ENCODE results near the gene NMNAT3. TPM values are rescaled to one million over a fixed set of nuclear protein-coding genes. Genes with fewer than 3 reads are reported as not detected.
"Not testable (repeated sequence)": the region's sequence is repeated elsewhere in the genome, so short reads cannot be mapped to it uniquely, and the experiment has no call there.

Gene NMNAT3
- total and polyA plus RNA-seq, 2 donors, result 7.5 to 11.9 TPM

- DNase-seq (ENCODE audit: extremely low spot score), result no peak
- H3K4me3 ChIP-seq (ENCODE audit: low read depth, low read length), result no peak overlapping the region
- no peaks in the 10 kb centered on the region for H3K36me3 ChIP-seq (ENCODE audit: insufficient read depth)
- WGBS, result 94% methylated on average over 3 of the region's 3 CpGs
- H3K27ac ChIP-seq (ENCODE audit: low read depth), result no peak overlapping the region
- H3K4me1 ChIP-seq (ENCODE audit: insufficient read depth), result no peaks in the 10 kb centered on the region
These were observed 69.7 kb downstream of the NMNAT3 start for GRCh38 chr3:139608108-139608380.

GRCh38 chr3:139607257-139608107 is 70.3 kb downstream of the NMNAT3 start:
- Histone ChIP-seq H3K36me3 (ENCODE audit: insufficient read depth) (no peaks in the 10 kb centered on the region), H3K4me1 (ENCODE audit: insufficient read depth) (no peaks in the 10 kb centered on the region), H3K4me3 (ENCODE audit: low read depth, low read length) (no peak overlapping the region), H3K27ac (ENCODE audit: low read depth) (no peak overlapping the region)
- DNase-seq (ENCODE audit: extremely low spot score), result no peak
- 93% methylated on average over 2 of the region's 2 CpGs for WGBS

GRCh38 chr3:139602003-139602402 is 75.8 kb downstream of the NMNAT3 start:
- Histone ChIP-seq H3K36me3 (ENCODE audit: insufficient read depth) (no peaks in the 10 kb centered on the region), H3K4me3 (ENCODE audit: low read depth, low read length) (no peak overlapping the region), H3K4me1 (ENCODE audit: insufficient read depth) (no peaks in the 10 kb centered on the region), H3K27ac (ENCODE audit: low read depth) (no peak overlapping the region)
- no peak for DNase-seq (ENCODE audit: extremely low spot score)
- whole genome bisulfite sequencing, result 72% methylated on average over 1 of the region's 1 CpG

- 73% methylated on average over 5 of the region's 5 CpGs for WGBS
- H3K36me3 ChIP-seq (ENCODE audit: insufficient read depth), result no peaks in the 10 kb centered on the region
- DNase-seq (ENCODE audit: extremely low spot score), result no peak
- no peaks in the 10 kb centered on the region for H3K4me1 ChIP-seq (ENCODE audit: insufficient read depth)
- H3K27ac ChIP-seq (ENCODE audit: low read depth), result no peak overlapping the region
- H3K4me3 ChIP-seq (ENCODE audit: low read depth, low read length), result no peak overlapping the region
These were observed 76.4 kb downstream of the NMNAT3 start for GRCh38 chr3:139601191-139601961.

- no peak for DNase-seq (ENCODE audit: extremely low spot score)
- WGBS, result 35% methylated on average over 1 of the region's 1 CpG
These were observed 79.8 kb downstream of the NMNAT3 start for GRCh38 chr3:139597947-139598346.

GRCh38 chr3:139591186-139591585 is 86.6 kb downstream of the NMNAT3 start:
- H3K4me3 ChIP-seq (ENCODE audit: low read depth, low read length); H3K27ac ChIP-seq (ENCODE audit: low read depth); H3K4me1 ChIP-seq (ENCODE audit: insufficient read depth); DNase-seq (ENCODE audit: extremely low spot score); H3K36me3 ChIP-seq (ENCODE audit: insufficient read depth): not testable (repeated sequence)
- 72% methylated on average over 17 of the region's 22 CpGs for WGBS

More at GRCh38 chr3:139597947-139598346, 79.8 kb downstream of the NMNAT3 start:
- no peak overlapping the region for H3K4me3 ChIP-seq (ENCODE audit: low read depth, low read length)
- H3K36me3 ChIP-seq (ENCODE audit: insufficient read depth), result no peaks in the 10 kb centered on the region
- H3K27ac ChIP-seq (ENCODE audit: low read depth), result no peak overlapping the region
- H3K4me1 ChIP-seq (ENCODE audit: insufficient read depth), result no peaks in the 10 kb centered on the region

GRCh38 chr3:139588450-139588849 is 89.3 kb downstream of the NMNAT3 start:
- H3K4me3 ChIP-seq (ENCODE audit: low read depth, low read length), result no peak overlapping the region
- DNase-seq (ENCODE audit: extremely low spot score), result no peak
- no peaks in the 10 kb centered on the region for H3K4me1 ChIP-seq (ENCODE audit: insufficient read depth)
- WGBS, result 88% methylated on average over 4 of the region's 4 CpGs
- no peaks in the 10 kb centered on the region for H3K36me3 ChIP-seq (ENCODE audit: insufficient read depth)
- H3K27ac ChIP-seq (ENCODE audit: low read depth), result no peak overlapping the region

GRCh38 chr3:139587797-139588196 is 90.0 kb downstream of the NMNAT3 start:
- Histone ChIP-seq H3K4me3 (ENCODE audit: low read depth, low read length) (no peak overlapping the region), H3K4me1 (ENCODE audit: insufficient read depth) (no peaks in the 10 kb centered on the region), H3K36me3 (ENCODE audit: insufficient read depth) (no peaks in the 10 kb centered on the region), H3K27ac (ENCODE audit: low read depth) (no peak overlapping the region)
- DNase-seq (ENCODE audit: extremely low spot score), result no peak

- Histone ChIP-seq H3K36me3 (ENCODE audit: insufficient read depth) (no peaks in the 10 kb centered on the region), H3K4me1 (ENCODE audit: insufficient read depth) (no peaks in the 10 kb centered on the region), H3K4me3 (ENCODE audit: low read depth, low read length) (no peak overlapping the region), H3K27ac (ENCODE audit: low read depth) (no peak overlapping the region)
- DNase-seq (ENCODE audit: extremely low spot score), result no peak
- WGBS, result 78% methylated on average over 1 of the region's 1 CpG
These were observed 91.3 kb downstream of the NMNAT3 start for GRCh38 chr3:139586420-139587017.

- no peak overlapping the region for H3K4me3 ChIP-seq (ENCODE audit: low read depth, low read length)
- WGBS, result 62% methylated on average over 4 of the region's 4 CpGs
- no peak for DNase-seq (ENCODE audit: extremely low spot score)
- no peak overlapping the region for H3K27ac ChIP-seq (ENCODE audit: low read depth)
- no peaks in the 10 kb centered on the region for H3K4me1 ChIP-seq (ENCODE audit: insufficient read depth)
- H3K36me3 ChIP-seq (ENCODE audit: insufficient read depth), result no peaks in the 10 kb centered on the region
These were observed 92.0 kb downstream of the NMNAT3 start for GRCh38 chr3:139585820-139586219.

GRCh38 chr3:139583651-139584050 is 94.1 kb downstream of the NMNAT3 start:
- H3K4me3 ChIP-seq (ENCODE audit: low read depth, low read length); H3K27ac ChIP-seq (ENCODE audit: low read depth); H3K36me3 ChIP-seq (ENCODE audit: insufficient read depth); DNase-seq (ENCODE audit: extremely low spot score); H3K4me1 ChIP-seq (ENCODE audit: insufficient read depth): not testable (repeated sequence)
- 95% methylated on average over 12 of the region's 12 CpGs for WGBS

GRCh38 chr3:139578783-139579182 is 99.0 kb downstream of the NMNAT3 start:
- Histone ChIP-seq H3K4me3 (ENCODE audit: low read depth, low read length) (no peak overlapping the region), H3K4me1 (ENCODE audit: insufficient read depth) (no peaks in the 10 kb centered on the region), H3K36me3 (ENCODE audit: insufficient read depth) (no peaks in the 10 kb centered on the region), H3K27ac (ENCODE audit: low read depth) (no peak overlapping the region)
- WGBS, result 93% methylated on average over 7 of the region's 7 CpGs
- no peak for DNase-seq (ENCODE audit: extremely low spot score)

- no peaks in the 10 kb centered on the region for H3K36me3 ChIP-seq (ENCODE audit: insufficient read depth)
- H3K4me1 ChIP-seq (ENCODE audit: insufficient read depth), result no peaks in the 10 kb centered on the region
- no peak for DNase-seq (ENCODE audit: extremely low spot score)
- no peak overlapping the region for H3K27ac ChIP-seq (ENCODE audit: low read depth)
- no peak overlapping the region for H3K4me3 ChIP-seq (ENCODE audit: low read depth, low read length)
These were observed 99.9 kb downstream of the NMNAT3 start for GRCh38 chr3:139577909-139578308.

GRCh38 chr3:139577346-139577745 is 100.4 kb downstream of the NMNAT3 start:
- no peaks in the 10 kb centered on the region for H3K36me3 ChIP-seq (ENCODE audit: insufficient read depth)
- no peaks in the 10 kb centered on the region for H3K4me1 ChIP-seq (ENCODE audit: insufficient read depth)
- 94% methylated on average over 2 of the region's 2 CpGs for WGBS
- no peak overlapping the region for H3K27ac ChIP-seq (ENCODE audit: low read depth)
- no peak overlapping the region for H3K4me3 ChIP-seq (ENCODE audit: low read depth, low read length)
- DNase-seq (ENCODE audit: extremely low spot score), result no peak
